ENCODE data around the gene RNF187.

DNA sequence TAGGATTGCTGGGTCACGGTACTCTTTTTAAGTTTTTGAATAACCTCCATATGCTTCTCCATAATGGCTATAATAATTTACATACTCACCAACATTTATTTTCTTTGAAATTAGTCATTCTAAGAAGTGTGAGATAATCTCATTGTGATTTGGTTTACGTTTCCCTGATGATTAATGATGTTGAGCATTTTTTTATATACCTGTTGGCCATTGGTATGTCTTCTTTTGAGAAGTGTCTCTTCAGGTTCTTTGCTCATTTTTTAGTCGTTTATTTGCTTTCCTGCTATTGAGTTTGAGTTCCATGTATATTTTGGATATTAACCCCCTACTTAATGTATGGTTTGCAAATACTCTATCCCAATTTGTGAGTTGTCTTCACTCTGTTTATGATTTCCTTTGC lies 9.3 kb downstream of the RNF187 start:
- TF ChIP-seq RCOR1 (IDR thresholded peaks at IDR 0.05; ENCODE audit: low read depth, low read length) (no peak), REST (IDR thresholded peaks at IDR 0.05) (no peak), JUN (IDR thresholded peaks at IDR 0.05) (no peak), PHF8 (IDR thresholded peaks at IDR 0.05; ENCODE audit: borderline replicate concordance, low read depth) (no peak)
- TF ChIP-seq, protein P1, sequence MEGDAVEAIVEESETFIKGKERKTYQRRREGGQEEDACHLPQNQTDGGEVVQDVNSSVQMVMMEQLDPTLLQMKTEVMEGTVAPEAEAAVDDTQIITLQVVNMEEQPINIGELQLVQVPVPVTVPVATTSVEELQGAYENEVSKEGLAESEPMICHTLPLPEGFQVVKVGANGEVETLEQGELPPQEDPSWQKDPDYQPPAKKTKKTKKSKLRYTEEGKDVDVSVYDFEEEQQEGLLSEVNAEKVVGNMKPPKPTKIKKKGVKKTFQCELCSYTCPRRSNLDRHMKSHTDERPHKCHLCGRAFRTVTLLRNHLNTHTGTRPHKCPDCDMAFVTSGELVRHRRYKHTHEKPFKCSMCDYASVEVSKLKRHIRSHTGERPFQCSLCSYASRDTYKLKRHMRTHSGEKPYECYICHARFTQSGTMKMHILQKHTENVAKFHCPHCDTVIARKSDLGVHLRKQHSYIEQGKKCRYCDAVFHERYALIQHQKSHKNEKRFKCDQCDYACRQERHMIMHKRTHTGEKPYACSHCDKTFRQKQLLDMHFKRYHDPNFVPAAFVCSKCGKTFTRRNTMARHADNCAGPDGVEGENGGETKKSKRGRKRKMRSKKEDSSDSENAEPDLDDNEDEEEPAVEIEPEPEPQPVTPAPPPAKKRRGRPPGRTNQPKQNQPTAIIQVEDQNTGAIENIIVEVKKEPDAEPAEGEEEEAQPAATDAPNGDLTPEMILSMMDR (IDR thresholded peaks at IDR 0.05), result no peak

Data from A549 (cell line).